ENCODE results near the gene MRC2.

- TF ChIP-seq, protein P1, sequence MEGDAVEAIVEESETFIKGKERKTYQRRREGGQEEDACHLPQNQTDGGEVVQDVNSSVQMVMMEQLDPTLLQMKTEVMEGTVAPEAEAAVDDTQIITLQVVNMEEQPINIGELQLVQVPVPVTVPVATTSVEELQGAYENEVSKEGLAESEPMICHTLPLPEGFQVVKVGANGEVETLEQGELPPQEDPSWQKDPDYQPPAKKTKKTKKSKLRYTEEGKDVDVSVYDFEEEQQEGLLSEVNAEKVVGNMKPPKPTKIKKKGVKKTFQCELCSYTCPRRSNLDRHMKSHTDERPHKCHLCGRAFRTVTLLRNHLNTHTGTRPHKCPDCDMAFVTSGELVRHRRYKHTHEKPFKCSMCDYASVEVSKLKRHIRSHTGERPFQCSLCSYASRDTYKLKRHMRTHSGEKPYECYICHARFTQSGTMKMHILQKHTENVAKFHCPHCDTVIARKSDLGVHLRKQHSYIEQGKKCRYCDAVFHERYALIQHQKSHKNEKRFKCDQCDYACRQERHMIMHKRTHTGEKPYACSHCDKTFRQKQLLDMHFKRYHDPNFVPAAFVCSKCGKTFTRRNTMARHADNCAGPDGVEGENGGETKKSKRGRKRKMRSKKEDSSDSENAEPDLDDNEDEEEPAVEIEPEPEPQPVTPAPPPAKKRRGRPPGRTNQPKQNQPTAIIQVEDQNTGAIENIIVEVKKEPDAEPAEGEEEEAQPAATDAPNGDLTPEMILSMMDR (conservative IDR thresholded peaks at IDR 0.05; ENCODE audit: low read length) = no peak
- no peak for TF ChIP-seq EZH2phosphoT487 (IDR thresholded peaks at IDR 0.05; ENCODE audit: borderline replicate concordance)
These were observed 1.5 kb downstream of the MRC2 start for GRCh38 chr17:62628831-62629555.

All from Loucy (cell line).